Panc1 (cell line): ENCODE data around the gene FGD3. TPM values are rescaled to one million over a fixed set of nuclear protein-coding genes. Genes with fewer than 3 reads are reported as not detected.

Experiments used
- ATAC-seq: fragments of 200-7000 bp; cut with Tn5 transposase; 2 replicates; pipeline ENCODE4 v1.9.1; 2020; ENCODE audit warnings: mild to moderate bottlenecking, moderate library complexity
- BruUV-seq: library from RNA; stranded (reverse); fragments of 400-500 nt; replicated peaks from 2 replicates; lab custom pipeline; 2021; lab: Mats Ljungman, UMichigan
- CTCF ChIA-PET: fragments of 300-600 bp; sonication (Branson Sonifier 250); formaldehyde crosslinking; loops from one replicate; lab custom pipeline; 2022; ENCODE audit warnings: antibody characterized with exemption; lab: Charles Lee
- POLR2A ChIA-PET: fragments of 300-600 bp; sonication (Branson Sonifier 250); formaldehyde crosslinking; loops from one replicate; lab custom pipeline; 2022; ENCODE audit warnings: antibody characterized with exemption; lab: Charles Lee
- DNase-seq: peaks from one replicate; pipeline ENCODE4 v3.0.0-alpha.2; 2010; ENCODE audit warnings: low read depth, low spot score
- H3K27ac ChIP-seq: 2 replicates; pipeline ENCODE4 v1.5.1; 2011; ENCODE audit warnings: mild to moderate bottlenecking, low read length, inconsistent platforms
- H3K27me3 ChIP-seq: fragments of 200-500 bp; sonication (Bioruptor generic); 2 replicates; pipeline ENCODE4 v1.6.0; 2014; ENCODE audit warnings: low read length, inconsistent platforms; ENCODE audit not compliant: control insufficient read depth, insufficient read depth
- H3K36me3 ChIP-seq: fragments of 200-500 bp; sonication (Bioruptor generic); 2 replicates; pipeline ENCODE4 v1.5.1; 2014; ENCODE audit warnings: inconsistent platforms, mild to moderate bottlenecking, low read length, moderate library complexity; ENCODE audit not compliant: control insufficient read depth, insufficient read depth
- H3K4me1 ChIP-seq: 2 replicates; pipeline ENCODE4 v1.5.1; 2011; ENCODE audit warnings: inconsistent platforms, mild to moderate bottlenecking, low read length, moderate library complexity; ENCODE audit not compliant: control insufficient read depth, insufficient read depth
- H3K4me3 ChIP-seq, 2 experiments: 2 replicates each; pipeline ENCODE4 v1.5.1; 2011 to 2012; ENCODE audit warnings: low read depth in 2 of 2, low read length in 2 of 2, mild to moderate bottlenecking in 2 of 2, inconsistent platforms in 1 of 2, moderate library complexity in 1 of 2
- H3K9me3 ChIP-seq: fragments of 200-500 bp; sonication (Bioruptor generic); 2 replicates; pipeline ENCODE4 v1.5.1; 2014; ENCODE audit warnings: low read depth, mild to moderate bottlenecking, inconsistent platforms, low read length, moderate library complexity; ENCODE audit not compliant: control insufficient read depth, insufficient read depth
- POLR2AphosphoS5 ChIP-seq: IDR thresholded peaks from 2 replicates; pipeline ENCODE4 v1.6.1; 2012; ENCODE audit warnings: mild to moderate bottlenecking, low read depth, low read length, moderate library complexity
- SIN3A ChIP-seq: IDR thresholded peaks from 2 replicates; pipeline ENCODE4 v1.6.1; 2012; ENCODE audit warnings: low read depth, mild to moderate bottlenecking, low read length, moderate library complexity, borderline replicate concordance; ENCODE audit not compliant: insufficient read depth
- TCF7L2 ChIP-seq: IDR thresholded peaks from 2 replicates; pipeline ENCODE4 v1.6.1; 2011; ENCODE audit warnings: mild to moderate bottlenecking, low read depth, low read length, inconsistent platforms
- in situ Hi-C: cut with HindIII; loops from 2 replicates; pipeline ENCODE4 v1.10.0; 2016; ENCODE audit warnings: low sequenced_read_pairs, low pct_unique_long_range_greater_than_20kb
- intact Hi-C: fragments of 100-400 bp; cut with micrococcal nuclease; formaldehyde crosslinking; loops from one replicate; pipeline ENCODE4 v1.10.0; 2022; ENCODE audit not compliant: unreplicated experiment
- total RNA-seq: library from RNA; stranded (reverse); gene quantifications from one replicate; pipeline ENCODE4 v1.2.1, GENCODE V29; 2021; ENCODE audit not compliant: unreplicated experiment
- TF ChIP-seq, protein P1 (sequence below): fragments of 450-650 bp; IDR thresholded peaks from 2 replicates; pipeline ENCODE4 v1.5.1; 2017; ENCODE audit warnings: mild to moderate bottlenecking
- TF ChIP-seq, protein P2 (sequence below), 2 experiments: IDR thresholded peaks; 2 replicates each; pipeline ENCODE4 v1.6.1; 2011 to 2012; ENCODE audit warnings: low read depth in 2 of 2, control low read depth in 1 of 2, low read length in 1 of 2, mild to moderate bottlenecking in 1 of 2, moderate library complexity in 1 of 2; ENCODE audit not compliant: insufficient read depth in 1 of 2

The FGD3 gene
- total RNA-seq, 1 experiment from 2014 or later: 0.80 TPM

DNA sequence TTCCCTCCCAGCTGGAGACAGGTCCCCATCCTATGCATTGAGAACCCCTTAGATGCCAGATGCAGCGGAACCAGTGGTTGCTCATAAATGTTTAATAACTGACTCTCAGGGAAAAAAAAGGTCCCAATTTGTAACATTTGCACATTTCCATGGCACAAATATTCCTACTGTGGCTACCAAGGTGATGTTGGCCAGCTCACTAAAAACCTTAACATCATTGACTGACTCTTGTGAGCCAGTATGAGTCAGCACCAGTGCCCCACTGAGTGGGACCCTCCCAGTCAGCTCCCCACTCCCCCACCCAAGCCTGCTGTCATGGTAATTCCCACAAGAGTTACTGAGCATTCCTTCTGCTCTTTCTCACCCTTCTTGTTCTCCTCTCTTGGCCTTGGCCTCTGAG lies 26.9 kb upstream of the FGD3 start:
- BruUV-seq: no TSS peak
- Histone ChIP-seq H3K27me3 (no peaks in the 10 kb centered on the region), H3K36me3 (no peaks in the 10 kb centered on the region), H3K9me3 (no peaks in the 10 kb centered on the region), H3K27ac (no peak overlapping the region), H3K4me1 (no peaks in the 10 kb centered on the region), H3K4me3 (no peak overlapping the region)
- CTCF ChIA-PET: no interaction called here
- no peak for ATAC-seq
- intact Hi-C loops (no loop called here), in situ Hi-C loops (no loop called here)
- DNase-seq: no peak
- POLR2A ChIA-PET: no interaction called here
- TF ChIP-seq POLR2AphosphoS5: no peak
- TF ChIP-seq, protein P1, sequence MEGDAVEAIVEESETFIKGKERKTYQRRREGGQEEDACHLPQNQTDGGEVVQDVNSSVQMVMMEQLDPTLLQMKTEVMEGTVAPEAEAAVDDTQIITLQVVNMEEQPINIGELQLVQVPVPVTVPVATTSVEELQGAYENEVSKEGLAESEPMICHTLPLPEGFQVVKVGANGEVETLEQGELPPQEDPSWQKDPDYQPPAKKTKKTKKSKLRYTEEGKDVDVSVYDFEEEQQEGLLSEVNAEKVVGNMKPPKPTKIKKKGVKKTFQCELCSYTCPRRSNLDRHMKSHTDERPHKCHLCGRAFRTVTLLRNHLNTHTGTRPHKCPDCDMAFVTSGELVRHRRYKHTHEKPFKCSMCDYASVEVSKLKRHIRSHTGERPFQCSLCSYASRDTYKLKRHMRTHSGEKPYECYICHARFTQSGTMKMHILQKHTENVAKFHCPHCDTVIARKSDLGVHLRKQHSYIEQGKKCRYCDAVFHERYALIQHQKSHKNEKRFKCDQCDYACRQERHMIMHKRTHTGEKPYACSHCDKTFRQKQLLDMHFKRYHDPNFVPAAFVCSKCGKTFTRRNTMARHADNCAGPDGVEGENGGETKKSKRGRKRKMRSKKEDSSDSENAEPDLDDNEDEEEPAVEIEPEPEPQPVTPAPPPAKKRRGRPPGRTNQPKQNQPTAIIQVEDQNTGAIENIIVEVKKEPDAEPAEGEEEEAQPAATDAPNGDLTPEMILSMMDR: no peak
- TF ChIP-seq TCF7L2: no peak
- TF ChIP-seq SIN3A: no peak
- TF ChIP-seq, protein P2, sequence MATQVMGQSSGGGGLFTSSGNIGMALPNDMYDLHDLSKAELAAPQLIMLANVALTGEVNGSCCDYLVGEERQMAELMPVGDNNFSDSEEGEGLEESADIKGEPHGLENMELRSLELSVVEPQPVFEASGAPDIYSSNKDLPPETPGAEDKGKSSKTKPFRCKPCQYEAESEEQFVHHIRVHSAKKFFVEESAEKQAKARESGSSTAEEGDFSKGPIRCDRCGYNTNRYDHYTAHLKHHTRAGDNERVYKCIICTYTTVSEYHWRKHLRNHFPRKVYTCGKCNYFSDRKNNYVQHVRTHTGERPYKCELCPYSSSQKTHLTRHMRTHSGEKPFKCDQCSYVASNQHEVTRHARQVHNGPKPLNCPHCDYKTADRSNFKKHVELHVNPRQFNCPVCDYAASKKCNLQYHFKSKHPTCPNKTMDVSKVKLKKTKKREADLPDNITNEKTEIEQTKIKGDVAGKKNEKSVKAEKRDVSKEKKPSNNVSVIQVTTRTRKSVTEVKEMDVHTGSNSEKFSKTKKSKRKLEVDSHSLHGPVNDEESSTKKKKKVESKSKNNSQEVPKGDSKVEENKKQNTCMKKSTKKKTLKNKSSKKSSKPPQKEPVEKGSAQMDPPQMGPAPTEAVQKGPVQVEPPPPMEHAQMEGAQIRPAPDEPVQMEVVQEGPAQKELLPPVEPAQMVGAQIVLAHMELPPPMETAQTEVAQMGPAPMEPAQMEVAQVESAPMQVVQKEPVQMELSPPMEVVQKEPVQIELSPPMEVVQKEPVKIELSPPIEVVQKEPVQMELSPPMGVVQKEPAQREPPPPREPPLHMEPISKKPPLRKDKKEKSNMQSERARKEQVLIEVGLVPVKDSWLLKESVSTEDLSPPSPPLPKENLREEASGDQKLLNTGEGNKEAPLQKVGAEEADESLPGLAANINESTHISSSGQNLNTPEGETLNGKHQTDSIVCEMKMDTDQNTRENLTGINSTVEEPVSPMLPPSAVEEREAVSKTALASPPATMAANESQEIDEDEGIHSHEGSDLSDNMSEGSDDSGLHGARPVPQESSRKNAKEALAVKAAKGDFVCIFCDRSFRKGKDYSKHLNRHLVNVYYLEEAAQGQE (IDR thresholded peaks at IDR 0.05; ENCODE audit: insufficient read depth in 1 of 2, low read depth in 2 of 2, low read length in 1 of 2): no peak

DNA sequence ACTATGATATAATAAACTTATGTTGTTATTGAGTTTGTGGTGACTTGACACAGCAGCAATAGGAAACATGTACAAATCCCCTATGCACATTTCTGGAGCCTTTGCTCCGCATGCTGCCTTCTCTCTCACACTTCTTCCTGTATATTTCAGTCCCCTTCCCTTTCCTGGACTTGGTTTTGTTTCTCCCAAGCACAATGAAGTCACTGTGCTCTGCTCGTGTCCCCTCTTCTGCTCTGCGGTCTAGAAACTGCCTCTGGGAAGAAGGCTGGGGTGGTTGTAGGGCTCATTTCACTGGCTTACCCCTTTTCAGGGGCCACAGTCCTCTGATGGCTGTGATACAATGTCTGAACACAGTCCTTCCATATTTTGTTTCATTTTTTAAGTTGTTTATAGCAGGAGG lies 15.7 kb upstream of the FGD3 start:
- no peak for ATAC-seq
- Histone ChIP-seq H3K4me1 (no peaks in the 10 kb centered on the region), H3K27me3 (no peaks in the 10 kb centered on the region), H3K36me3 (no peaks in the 10 kb centered on the region), H3K27ac (no peak overlapping the region), H3K9me3 (no peaks in the 10 kb centered on the region), H3K4me3 (no peak overlapping the region)
- BruUV-seq: no TSS peak
- POLR2A ChIA-PET: no interaction called here
- in situ Hi-C loops (no loop called here), intact Hi-C loops (no loop called here)
- CTCF ChIA-PET: no interaction called here
- TF ChIP-seq, protein P2 (IDR thresholded peaks at IDR 0.05; ENCODE audit: insufficient read depth in 1 of 2, low read depth in 2 of 2, low read length in 1 of 2): no peak
- TF ChIP-seq POLR2AphosphoS5 (no peak), TCF7L2 (no peak), SIN3A (no peak)
- TF ChIP-seq, protein P1: no peak
- DNase-seq: no peak
